Measurements from ENCODE around the gene LIMCH1. TPM values are rescaled to one million over a fixed set of nuclear protein-coding genes. Genes with fewer than 3 reads are reported as not detected.

Gene LIMCH1
- total RNA-seq, 1 experiment from 2014 or later, result 48.4 TPM

DNA sequence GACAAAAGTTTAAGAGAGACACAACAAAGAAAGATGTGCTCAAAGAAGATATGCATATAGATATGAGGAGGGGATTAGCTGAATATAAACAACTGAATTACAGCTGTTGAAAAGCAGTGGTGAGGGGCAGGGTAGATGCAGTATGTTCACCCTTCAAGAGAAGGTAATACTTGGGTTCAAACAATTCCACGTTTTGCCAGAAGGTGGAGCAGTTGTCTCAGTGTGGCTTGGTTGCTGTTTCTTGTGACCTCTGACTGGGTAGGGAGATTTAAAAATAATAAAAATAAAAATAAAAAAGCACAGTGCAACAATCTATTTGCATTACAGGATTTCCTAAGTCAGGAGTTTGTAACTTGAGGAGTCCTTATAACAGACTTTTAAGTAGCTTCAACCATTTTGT is 187.3 kb downstream of the LIMCH1 start:
- ChIA-PET POLR2A (interaction anchor here (0.7 kb wide), 1 partner anchor 18 kb away, joined by 3 read pairs; no protein-coding TSS in a partner anchor), CTCF (interaction anchor here (1.0 to 3.4 kb wide), 2 partner anchors 162 to 198 kb away, joined by 4 to 10 read pairs; no protein-coding TSS in a partner anchor)
- TF ChIP-seq, protein P1, sequence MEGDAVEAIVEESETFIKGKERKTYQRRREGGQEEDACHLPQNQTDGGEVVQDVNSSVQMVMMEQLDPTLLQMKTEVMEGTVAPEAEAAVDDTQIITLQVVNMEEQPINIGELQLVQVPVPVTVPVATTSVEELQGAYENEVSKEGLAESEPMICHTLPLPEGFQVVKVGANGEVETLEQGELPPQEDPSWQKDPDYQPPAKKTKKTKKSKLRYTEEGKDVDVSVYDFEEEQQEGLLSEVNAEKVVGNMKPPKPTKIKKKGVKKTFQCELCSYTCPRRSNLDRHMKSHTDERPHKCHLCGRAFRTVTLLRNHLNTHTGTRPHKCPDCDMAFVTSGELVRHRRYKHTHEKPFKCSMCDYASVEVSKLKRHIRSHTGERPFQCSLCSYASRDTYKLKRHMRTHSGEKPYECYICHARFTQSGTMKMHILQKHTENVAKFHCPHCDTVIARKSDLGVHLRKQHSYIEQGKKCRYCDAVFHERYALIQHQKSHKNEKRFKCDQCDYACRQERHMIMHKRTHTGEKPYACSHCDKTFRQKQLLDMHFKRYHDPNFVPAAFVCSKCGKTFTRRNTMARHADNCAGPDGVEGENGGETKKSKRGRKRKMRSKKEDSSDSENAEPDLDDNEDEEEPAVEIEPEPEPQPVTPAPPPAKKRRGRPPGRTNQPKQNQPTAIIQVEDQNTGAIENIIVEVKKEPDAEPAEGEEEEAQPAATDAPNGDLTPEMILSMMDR (IDR thresholded peaks at IDR 0.05; ENCODE audit: unreplicated experiment), result peak; percentile 23
- no TSS peak for BruUV-seq (replicated peaks)
- Mint-ChIP-seq H3K4me3 (ENCODE audit: unreplicated experiment) (no peak overlapping the region), H3K27ac (ENCODE audit: low read depth, unreplicated experiment) (no peak overlapping the region), H3K27me3 (ENCODE audit: insufficient read depth, unreplicated experiment) (no peaks in the 10 kb centered on the region), H3K9me3 (ENCODE audit: unreplicated experiment) (peaks cover 9% of the 10 kb centered on the region), H3K36me3 (ENCODE audit: insufficient read depth, unreplicated experiment) (peaks cover 5% of the 10 kb centered on the region), H3K4me1 (ENCODE audit: insufficient read depth, unreplicated experiment) (peaks cover 16% of the 10 kb centered on the region)
- no peak for DNase-seq (ENCODE audit: unreplicated experiment)
- intact Hi-C loops (cut with micrococcal nuclease), result no loop called here

DNA sequence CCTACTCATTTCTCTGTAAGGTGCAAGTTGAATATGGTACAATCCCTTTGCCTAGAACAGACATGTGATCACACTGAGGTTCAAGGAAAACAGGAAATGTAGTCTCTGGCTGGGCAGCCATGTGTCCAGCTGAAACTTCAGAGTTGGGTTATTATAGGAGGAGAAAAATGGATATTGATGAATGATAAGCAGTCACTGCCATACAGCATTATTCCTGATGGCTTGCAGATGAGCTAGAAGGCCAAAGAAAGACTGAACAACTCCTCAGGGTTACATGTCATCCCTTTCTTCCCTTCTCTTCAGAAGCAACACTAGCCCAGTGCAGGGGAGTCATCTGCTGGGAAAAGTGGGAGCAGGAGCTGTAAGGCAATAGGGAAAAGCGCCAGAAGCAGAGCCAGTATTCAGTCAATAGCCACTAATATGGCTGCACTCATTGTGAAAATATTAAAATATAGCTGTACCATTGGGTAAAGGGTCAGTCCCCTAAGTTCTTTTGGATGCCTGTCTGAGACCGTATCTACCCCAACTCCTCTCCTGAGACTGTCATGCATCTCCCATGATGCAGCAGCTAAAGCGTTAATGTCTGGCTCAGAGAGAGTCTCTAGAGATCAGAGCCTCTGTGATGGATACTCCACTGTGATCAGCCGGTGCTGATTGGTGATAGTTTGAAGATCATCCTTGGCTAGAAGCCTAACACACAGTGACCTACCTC is 190.1 kb downstream of the LIMCH1 start:
- H3K27me3 Mint-ChIP-seq (ENCODE audit: insufficient read depth, unreplicated experiment), result no peaks in the 10 kb centered on the region
- CTCF ChIA-PET, result interaction anchor here (0.8 to 3.4 kb wide), 2 partner anchors 35 to 159 kb away, joined by 4 to 10 read pairs; no protein-coding TSS in a partner anchor
- H3K4me3 Mint-ChIP-seq (ENCODE audit: unreplicated experiment), result no peak overlapping the region

DNA sequence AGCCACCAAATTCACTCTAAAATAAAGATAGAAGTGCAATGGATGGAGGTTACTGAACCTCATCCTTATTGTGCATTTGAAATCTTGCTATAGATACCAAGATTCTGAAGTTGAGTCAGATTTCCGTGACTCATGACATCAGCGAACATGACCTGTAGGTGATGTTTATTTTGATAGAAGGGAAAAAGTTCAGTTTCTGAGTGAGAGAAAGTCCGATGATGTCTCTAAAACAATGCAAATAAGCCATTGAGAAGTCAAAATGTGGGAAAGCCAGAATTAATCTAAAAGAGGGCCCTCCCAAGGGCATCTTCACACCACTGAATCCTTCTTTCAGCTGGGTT is 190.6 kb downstream of the LIMCH1 start:
- H3K27me3 Mint-ChIP-seq (ENCODE audit: insufficient read depth, unreplicated experiment), result no peaks in the 10 kb centered on the region
- POLR2A ChIA-PET, result interaction anchor here (0.6 to 1.9 kb wide), 4 partner anchors 12 to 210 kb away, joined by 3 to 8 read pairs (median 4); no protein-coding TSS in a partner anchor

More for the DNA sequence above, 190.1 kb downstream of the LIMCH1 start:
- TF ChIP-seq, protein P1 (IDR thresholded peaks at IDR 0.05; ENCODE audit: unreplicated experiment), result no peak
- Mint-ChIP-seq H3K4me1 (ENCODE audit: insufficient read depth, unreplicated experiment) (peaks cover 16% of the 10 kb centered on the region), H3K9me3 (ENCODE audit: unreplicated experiment) (peaks cover 9% of the 10 kb centered on the region), H3K27ac (ENCODE audit: low read depth, unreplicated experiment) (no peak overlapping the region), H3K36me3 (ENCODE audit: insufficient read depth, unreplicated experiment) (peaks cover 5% of the 10 kb centered on the region)
- BruUV-seq (replicated peaks), result no TSS peak
- no peak for DNase-seq (ENCODE audit: unreplicated experiment)
- intact Hi-C loops (cut with micrococcal nuclease), result no loop called here
- POLR2A ChIA-PET, result interaction anchor here (0.7 to 1.9 kb wide), 6 partner anchors 11 to 207 kb away, joined by 3 to 8 read pairs (median 4); partner anchors contain the start of gene TMEM33

DNA sequence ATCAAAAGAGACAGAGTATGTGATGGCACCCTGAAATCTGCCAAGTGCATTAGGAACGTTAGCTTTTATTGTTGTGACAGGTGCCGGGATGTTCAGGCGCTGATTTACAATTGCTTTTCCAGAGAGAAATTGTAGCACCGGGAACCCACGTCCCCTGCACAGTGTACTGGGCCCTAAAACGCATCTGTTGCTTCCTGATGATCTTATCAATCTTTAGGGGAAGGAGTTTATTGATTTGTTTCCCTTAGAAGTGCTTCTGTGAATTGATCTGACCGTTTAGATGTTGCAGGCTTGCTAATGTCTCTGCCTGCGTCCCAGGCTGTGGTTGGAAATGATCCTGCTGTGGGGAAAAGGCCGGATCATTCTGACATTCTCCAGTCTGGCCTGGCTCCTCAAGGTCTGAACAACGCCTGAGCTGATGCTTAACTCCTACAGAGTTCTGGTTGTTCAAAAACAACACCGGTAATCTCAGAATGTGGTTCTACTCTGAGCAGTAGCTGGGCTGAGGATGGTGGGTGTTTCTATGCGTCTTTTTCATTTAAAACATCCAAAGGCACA is 193.7 kb downstream of the LIMCH1 start:
- intact Hi-C loops (cut with micrococcal nuclease), result no loop called here
- no TSS peak for BruUV-seq (replicated peaks)
- Mint-ChIP-seq H3K36me3 (ENCODE audit: insufficient read depth, unreplicated experiment) (no peaks in the 10 kb centered on the region), H3K27ac (ENCODE audit: low read depth, unreplicated experiment) (no peak overlapping the region), H3K9me3 (ENCODE audit: unreplicated experiment) (no peaks in the 10 kb centered on the region), H3K27me3 (ENCODE audit: insufficient read depth, unreplicated experiment) (no peaks in the 10 kb centered on the region), H3K4me3 (ENCODE audit: unreplicated experiment) (no peak overlapping the region), H3K4me1 (ENCODE audit: insufficient read depth, unreplicated experiment) (peaks cover 33% of the 10 kb centered on the region)
- ChIA-PET POLR2A (interaction anchor here (0.5 to 0.8 kb wide), 3 partner anchors 33 to 267 kb away, joined by 3 read pairs; no protein-coding TSS in a partner anchor), CTCF (no interaction called here)
- TF ChIP-seq, protein P1 (IDR thresholded peaks at IDR 0.05; ENCODE audit: unreplicated experiment), result no peak
- no peak for DNase-seq (ENCODE audit: unreplicated experiment)

More for the DNA sequence above, 190.6 kb downstream of the LIMCH1 start:
- Mint-ChIP-seq H3K9me3 (ENCODE audit: unreplicated experiment) (peaks cover 9% of the 10 kb centered on the region), H3K4me3 (ENCODE audit: unreplicated experiment) (no peak overlapping the region), H3K4me1 (ENCODE audit: insufficient read depth, unreplicated experiment) (peaks cover 21% of the 10 kb centered on the region), H3K36me3 (ENCODE audit: insufficient read depth, unreplicated experiment) (peaks cover 5% of the 10 kb centered on the region), H3K27ac (ENCODE audit: low read depth, unreplicated experiment) (no peak overlapping the region)
- TF ChIP-seq, protein P1 (IDR thresholded peaks at IDR 0.05; ENCODE audit: unreplicated experiment), result no peak
- no TSS peak for BruUV-seq (replicated peaks)
- peak; percentile 59 for DNase-seq (ENCODE audit: unreplicated experiment)
- intact Hi-C loops (cut with micrococcal nuclease), result no loop called here
- CTCF ChIA-PET, result no interaction called here

Data from MCF 10A (cell line).